WTC11 (cell line): Measurements from ENCODE around the gene QTRT2.

ENCODE experiments used
- CBFB ChIP-seq: sonication (generic); formaldehyde crosslinking; IDR thresholded peaks from 2 replicates; pipeline ENCODE4 v1.8.1; 2022; ENCODE audit warnings: mild to moderate bottlenecking, low read depth, missing genetic modification reagents
- ELF4 ChIP-seq: sonication (generic); formaldehyde crosslinking; IDR thresholded peaks from 2 replicates; pipeline ENCODE4 v1.8.1; 2022; ENCODE audit warnings: low read depth, mild to moderate bottlenecking, moderate library complexity, missing genetic modification reagents
- ETV6 ChIP-seq: sonication (generic); formaldehyde crosslinking; IDR thresholded peaks from 2 replicates; pipeline ENCODE4 v1.8.1; 2022; ENCODE audit warnings: mild to moderate bottlenecking, missing genetic modification reagents
- FOXK1 ChIP-seq: sonication (generic); formaldehyde crosslinking; IDR thresholded peaks from 2 replicates; pipeline ENCODE4 v1.8.0; 2022; ENCODE audit warnings: mild to moderate bottlenecking, moderate library complexity, missing genetic modification reagents
- KAT7 ChIP-seq: sonication (generic); formaldehyde crosslinking; IDR thresholded peaks from 2 replicates; pipeline ENCODE4 v1.8.1; 2023; ENCODE audit warnings: missing genetic modification reagents, mild to moderate bottlenecking, borderline replicate concordance
- SMAD4 ChIP-seq: sonication (generic); formaldehyde crosslinking; IDR thresholded peaks from 2 replicates; pipeline ENCODE4 v1.8.0; 2022; ENCODE audit warnings: mild to moderate bottlenecking, missing genetic modification reagents
- TF ChIP-seq, protein P1 (sequence below): sonication (generic); formaldehyde crosslinking; IDR thresholded peaks from 2 replicates; pipeline ENCODE4 v1.8.0; 2022; ENCODE audit warnings: mild to moderate bottlenecking, missing genetic modification reagents
- TF ChIP-seq, protein P2 (sequence below): fragments of 200-600 bp; IDR thresholded peaks from 2 replicates; pipeline ENCODE4 v1.8.0; 2022; ENCODE audit warnings: antibody characterized with exemption
- TF ChIP-seq, protein P3 (sequence below): sonication (generic); formaldehyde crosslinking; IDR thresholded peaks from 2 replicates; pipeline ENCODE4 v1.8.0; 2022; ENCODE audit warnings: mild to moderate bottlenecking, missing genetic modification reagents
- TF ChIP-seq, protein P4 (sequence below): sonication (generic); formaldehyde crosslinking; IDR thresholded peaks from 2 replicates; pipeline ENCODE4 v1.8.1; 2022; ENCODE audit warnings: mild to moderate bottlenecking, moderate library complexity, missing genetic modification reagents

DNA sequence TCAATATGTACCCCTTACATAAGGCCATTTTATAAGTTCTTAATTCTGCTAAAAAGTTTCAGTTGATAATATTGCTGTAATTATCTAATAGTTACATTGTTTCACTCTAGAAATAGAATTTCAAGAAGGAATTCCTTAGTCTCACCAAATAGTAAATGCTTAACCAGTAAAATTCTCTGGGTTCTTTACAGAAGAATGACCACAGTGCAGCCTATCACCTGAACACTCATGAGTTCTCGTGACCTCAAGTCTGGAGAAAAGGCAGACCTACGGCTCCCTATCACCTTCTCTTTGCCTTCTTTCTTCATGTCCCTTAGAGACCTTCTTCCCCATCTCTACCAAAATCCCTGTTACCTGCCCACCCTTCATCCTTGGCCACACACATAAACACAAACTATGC lies 31.1 kb upstream of the QTRT2 start:
- TF ChIP-seq, protein P1, sequence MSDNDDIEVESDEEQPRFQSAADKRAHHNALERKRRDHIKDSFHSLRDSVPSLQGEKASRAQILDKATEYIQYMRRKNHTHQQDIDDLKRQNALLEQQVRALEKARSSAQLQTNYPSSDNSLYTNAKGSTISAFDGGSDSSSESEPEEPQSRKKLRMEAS = no peak
- TF ChIP-seq SMAD4 (CRISPR knock-in tag) (no peak), KAT7 (CRISPR knock-in tag) (no peak), CBFB (CRISPR knock-in tag) (no peak), ELF4 (CRISPR knock-in tag) (no peak), FOXK1 (no peak), ETV6 (CRISPR knock-in tag) (no peak)
- TF ChIP-seq, protein P2, sequence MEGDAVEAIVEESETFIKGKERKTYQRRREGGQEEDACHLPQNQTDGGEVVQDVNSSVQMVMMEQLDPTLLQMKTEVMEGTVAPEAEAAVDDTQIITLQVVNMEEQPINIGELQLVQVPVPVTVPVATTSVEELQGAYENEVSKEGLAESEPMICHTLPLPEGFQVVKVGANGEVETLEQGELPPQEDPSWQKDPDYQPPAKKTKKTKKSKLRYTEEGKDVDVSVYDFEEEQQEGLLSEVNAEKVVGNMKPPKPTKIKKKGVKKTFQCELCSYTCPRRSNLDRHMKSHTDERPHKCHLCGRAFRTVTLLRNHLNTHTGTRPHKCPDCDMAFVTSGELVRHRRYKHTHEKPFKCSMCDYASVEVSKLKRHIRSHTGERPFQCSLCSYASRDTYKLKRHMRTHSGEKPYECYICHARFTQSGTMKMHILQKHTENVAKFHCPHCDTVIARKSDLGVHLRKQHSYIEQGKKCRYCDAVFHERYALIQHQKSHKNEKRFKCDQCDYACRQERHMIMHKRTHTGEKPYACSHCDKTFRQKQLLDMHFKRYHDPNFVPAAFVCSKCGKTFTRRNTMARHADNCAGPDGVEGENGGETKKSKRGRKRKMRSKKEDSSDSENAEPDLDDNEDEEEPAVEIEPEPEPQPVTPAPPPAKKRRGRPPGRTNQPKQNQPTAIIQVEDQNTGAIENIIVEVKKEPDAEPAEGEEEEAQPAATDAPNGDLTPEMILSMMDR = no peak
- TF ChIP-seq, protein P3, sequence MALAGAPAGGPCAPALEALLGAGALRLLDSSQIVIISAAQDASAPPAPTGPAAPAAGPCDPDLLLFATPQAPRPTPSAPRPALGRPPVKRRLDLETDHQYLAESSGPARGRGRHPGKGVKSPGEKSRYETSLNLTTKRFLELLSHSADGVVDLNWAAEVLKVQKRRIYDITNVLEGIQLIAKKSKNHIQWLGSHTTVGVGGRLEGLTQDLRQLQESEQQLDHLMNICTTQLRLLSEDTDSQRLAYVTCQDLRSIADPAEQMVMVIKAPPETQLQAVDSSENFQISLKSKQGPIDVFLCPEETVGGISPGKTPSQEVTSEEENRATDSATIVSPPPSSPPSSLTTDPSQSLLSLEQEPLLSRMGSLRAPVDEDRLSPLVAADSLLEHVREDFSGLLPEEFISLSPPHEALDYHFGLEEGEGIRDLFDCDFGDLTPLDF (CRISPR knock-in tag) = no peak
- TF ChIP-seq, protein P4, sequence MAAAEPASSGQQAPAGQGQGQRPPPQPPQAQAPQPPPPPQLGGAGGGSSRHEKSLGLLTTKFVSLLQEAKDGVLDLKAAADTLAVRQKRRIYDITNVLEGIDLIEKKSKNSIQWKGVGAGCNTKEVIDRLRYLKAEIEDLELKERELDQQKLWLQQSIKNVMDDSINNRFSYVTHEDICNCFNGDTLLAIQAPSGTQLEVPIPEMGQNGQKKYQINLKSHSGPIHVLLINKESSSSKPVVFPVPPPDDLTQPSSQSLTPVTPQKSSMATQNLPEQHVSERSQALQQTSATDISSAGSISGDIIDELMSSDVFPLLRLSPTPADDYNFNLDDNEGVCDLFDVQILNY = no peak
